ENCODE measurements around the gene ITGB8.

- TF ChIP-seq EZH2phosphoT487 (IDR thresholded peaks at IDR 0.05; ENCODE audit: insufficient read depth, low read depth), result no peak
- no peak for TF ChIP-seq EZH2 (IDR thresholded peaks at IDR 0.05; ENCODE audit: insufficient read depth, poor library complexity, severe bottlenecking)
Observed at GRCh38 chr7:20306180-20306946, 24.3 kb upstream of the ITGB8 start.

All from GM23248 (cell line).